Astrocyte (in vitro differentiated cells and primary cell): ENCODE results near the gene FYCO1. TPM values are rescaled to one million over a fixed set of nuclear protein-coding genes. Genes with fewer than 3 reads are reported as not detected.
A peak's percentile ranks its signal among the peaks of the same experiment; 100 is the strongest.

Experiments used
- DNase-seq: peaks from one replicate; pipeline ENCODE4 v3.0.0-alpha.2; 2010; ENCODE audit warnings: low read depth
- FAIRE-seq: peaks from 2 replicates; lab custom pipeline; 2011; peaks lifted over from hg19 to GRCh38; lab: Jason Lieb, UNC
- H2AFZ ChIP-seq: 2 replicates; pipeline ENCODE4 v1.6.0; 2012; ENCODE audit warnings: low read depth, low read length, inconsistent platforms
- H3K27ac ChIP-seq: 2 replicates; pipeline ENCODE4 v1.5.1; 2011; ENCODE audit warnings: low read depth, low read length, inconsistent platforms
- H3K27me3 ChIP-seq: 2 replicates; pipeline ENCODE4 v1.6.0; 2011; ENCODE audit warnings: low read length, inconsistent platforms; ENCODE audit not compliant: insufficient read depth
- H3K36me3 ChIP-seq: 2 replicates; pipeline ENCODE4 v1.5.1; 2011; ENCODE audit warnings: low read length, inconsistent platforms; ENCODE audit not compliant: insufficient read depth
- H3K4me1 ChIP-seq: 2 replicates; pipeline ENCODE4 v1.5.1; 2011; ENCODE audit warnings: low read length, inconsistent platforms; ENCODE audit not compliant: insufficient read depth
- H3K4me2 ChIP-seq: 2 replicates; pipeline ENCODE4 v1.6.0; 2012; ENCODE audit warnings: low read length, inconsistent platforms
- H3K4me3 ChIP-seq: 2 replicates; pipeline ENCODE4 v1.5.1; 2011; ENCODE audit warnings: low read depth, mild to moderate bottlenecking, low read length, inconsistent platforms; ENCODE audit not compliant: insufficient read depth
- H3K79me2 ChIP-seq: 2 replicates; pipeline ENCODE4 v1.6.0; 2012; ENCODE audit warnings: mild to moderate bottlenecking, low read length, inconsistent platforms; ENCODE audit not compliant: insufficient read depth
- H3K9ac ChIP-seq: 2 replicates; pipeline ENCODE4 v1.6.0; 2012; ENCODE audit warnings: mild to moderate bottlenecking, low read length, inconsistent platforms
- H3K9me3 ChIP-seq: 2 replicates; pipeline ENCODE4 v1.5.1; 2012; ENCODE audit warnings: low read depth, mild to moderate bottlenecking, low read length, inconsistent platforms; ENCODE audit not compliant: insufficient read depth
- H4K20me1 ChIP-seq: 2 replicates; pipeline ENCODE4 v1.6.0; 2012; ENCODE audit warnings: low read length, inconsistent platforms; ENCODE audit not compliant: insufficient read depth
- H3K27ac Mint-ChIP-seq: one replicate; pipeline ENCODE4 v1.8.0; 2021; ENCODE audit warnings: mild to moderate bottlenecking, mixed read lengths; ENCODE audit not compliant: unreplicated experiment
- H3K27me3 Mint-ChIP-seq: one replicate; pipeline ENCODE4 v1.8.0; 2021; ENCODE audit warnings: low read depth, mixed read lengths; ENCODE audit not compliant: unreplicated experiment
- H3K36me3 Mint-ChIP-seq: one replicate; pipeline ENCODE4 v1.8.0; 2021; ENCODE audit warnings: low read depth, mixed read lengths; ENCODE audit not compliant: unreplicated experiment
- H3K4me1 Mint-ChIP-seq: one replicate; pipeline ENCODE4 v1.8.0; 2021; ENCODE audit warnings: low read depth, mixed read lengths; ENCODE audit not compliant: unreplicated experiment
- H3K4me3 Mint-ChIP-seq: one replicate; pipeline ENCODE4 v1.8.0; 2021; ENCODE audit warnings: mild to moderate bottlenecking, moderate library complexity, mixed read lengths; ENCODE audit not compliant: unreplicated experiment
- H3K9me3 Mint-ChIP-seq: one replicate; pipeline ENCODE4 v1.8.0; 2021; ENCODE audit warnings: mild to moderate bottlenecking, mixed read lengths; ENCODE audit not compliant: unreplicated experiment
- CTCF ChIP-seq: IDR thresholded peaks from 2 replicates; pipeline ENCODE4 v1.5.1; 2011; ENCODE audit warnings: low read depth, mild to moderate bottlenecking, inconsistent platforms, low read length, moderate library complexity; ENCODE audit not compliant: insufficient read depth
- EZH2 ChIP-seq: IDR thresholded peaks from 2 replicates; pipeline ENCODE4 v1.6.1; 2012; ENCODE audit warnings: mild to moderate bottlenecking, low read length, inconsistent platforms; ENCODE audit not compliant: insufficient read depth
- total RNA-seq: library from RNA; stranded (reverse); gene quantifications from 2 replicates; pipeline ENCODE4 v1.2.1, GENCODE V29; 2021

FYCO1 gene
- total RNA-seq, 1 donor from 2014 or later = 19.7 TPM

GRCh38 chr3:45988362-45988761 lies 7.3 kb downstream of the FYCO1 start:
- Mint-ChIP-seq H3K4me3 (peak overlapping the region; percentile 58), H3K9me3 (no peaks in the 10 kb centered on the region), H3K27me3 (no peaks in the 10 kb centered on the region), H3K4me1 (peaks cover 53% of the 10 kb centered on the region), H3K36me3 (peaks cover 2% of the 10 kb centered on the region), H3K27ac (no peak overlapping the region)
- Histone ChIP-seq H2AFZ (no peak overlapping the region), H3K27me3 (no peaks in the 10 kb centered on the region), H3K9ac (peak overlapping the region; percentile 12), H3K36me3 (no peaks in the 10 kb centered on the region), H3K4me2 (peak overlapping the region; percentile 34), H4K20me1 (peaks cover 12% of the 10 kb centered on the region), H3K79me2 (peaks cover 35% of the 10 kb centered on the region), H3K4me3 (no peak overlapping the region), H3K4me1 (peaks cover 55% of the 10 kb centered on the region), H3K27ac (peak overlapping the region; percentile 52), H3K9me3 (no peaks in the 10 kb centered on the region)
- TF ChIP-seq CTCF = no peak
- TF ChIP-seq EZH2 = no peak
- no peak for DNase-seq
- peak; percentile 13 for FAIRE-seq

- peak overlapping the region; percentile 58 for H3K27ac Mint-ChIP-seq
- TF ChIP-seq CTCF = no peak
- no peak for TF ChIP-seq EZH2
- H3K4me1 ChIP-seq = peaks cover 48% of the 10 kb centered on the region
Observed at GRCh38 chr3:45987368-45988291, 8.0 kb downstream of the FYCO1 start.

More at GRCh38 chr3:45987368-45988291, 8.0 kb downstream of the FYCO1 start:
- H3K9me3 Mint-ChIP-seq = no peaks in the 10 kb centered on the region
- no peak overlapping the region for H3K4me3 ChIP-seq
- H3K27me3 ChIP-seq = no peaks in the 10 kb centered on the region
- peak overlapping the region; percentile 58 for H3K4me3 Mint-ChIP-seq
- peaks cover 8% of the 10 kb centered on the region for H4K20me1 ChIP-seq
- H3K79me2 ChIP-seq = peaks cover 35% of the 10 kb centered on the region
- H3K9me3 ChIP-seq = no peaks in the 10 kb centered on the region
- FAIRE-seq (peak; percentile 20), DNase-seq (peak; percentile 51)
- peaks cover 46% of the 10 kb centered on the region for H3K4me1 Mint-ChIP-seq
- H3K9ac ChIP-seq = peak overlapping the region; percentile 12
- H3K27me3 Mint-ChIP-seq = no peaks in the 10 kb centered on the region
- peaks cover 2% of the 10 kb centered on the region for H3K36me3 Mint-ChIP-seq
- H3K4me2 ChIP-seq = peak overlapping the region; percentile 34
- H3K27ac ChIP-seq = peak overlapping the region; percentile 52
- peak overlapping the region; percentile 23 for H2AFZ ChIP-seq
- peaks cover under 1% of the 10 kb centered on the region for H3K36me3 ChIP-seq
